GM12878 (cell line): ENCODE data around the gene PRKCE. TPM values are rescaled to one million over a fixed set of nuclear protein-coding genes. Genes with fewer than 3 reads are reported as not detected.
"Not testable (repeated sequence)": the region's sequence is repeated elsewhere in the genome, so short reads cannot be mapped to it uniquely, and the experiment has no call there.

Source experiments
- ATAC-seq: fragments of 200-7000 bp; cut with Tn5 transposase; 3 replicates; pipeline ENCODE4 v1.9.1; 2020; ENCODE audit warnings: mild to moderate bottlenecking, moderate library complexity
- BruUV-seq: library from RNA; stranded (reverse); fragments of 400-500 nt; replicated peaks from 2 replicates; lab custom pipeline; 2021; lab: Mats Ljungman, UMichigan
- CTCF ChIA-PET: fragments of 300-600 bp; sonication (Branson Sonifier 250); formaldehyde crosslinking; extraction: SDS; loops from one replicate; lab custom pipeline; 2021; ENCODE audit warnings: inconsistent platforms; lab: Yijun Ruan, JAX
- POLR2A ChIA-PET: fragments of 350-600 bp; formaldehyde crosslinking; extraction: SDS; loops from one replicate; lab custom pipeline; 2021; ENCODE audit warnings: inconsistent platforms; lab: Charles Lee
- RAD21 ChIA-PET: fragments of 300-600 bp; sonication (Branson Sonifier 250); formaldehyde crosslinking; loops from one replicate; lab custom pipeline; 2023; ENCODE audit warnings: antibody characterized with exemption; ENCODE audit not compliant: unreplicated experiment; lab: Charles Lee
- SMC1A ChIA-PET: fragments of 300-600 bp; sonication (Branson Sonifier 250); formaldehyde crosslinking; loops from one replicate; lab custom pipeline; 2023; ENCODE audit not compliant: unreplicated experiment, uncharacterized antibody; lab: Charles Lee
- DNase-seq: peaks from one replicate; pipeline ENCODE4 v3.0.0-alpha.2; 2011; ENCODE audit warnings: low read depth, low spot score
- FAIRE-seq: peaks from 3 replicates; lab custom pipeline; 2011; peaks lifted over from hg19 to GRCh38; lab: Jason Lieb, UNC
- H2AFZ ChIP-seq: 2 replicates; pipeline ENCODE4 v1.6.0; 2011; ENCODE audit warnings: low read depth, low read length, control low read depth; ENCODE audit not compliant: control insufficient read depth
- H3K27ac ChIP-seq: 2 replicates; pipeline ENCODE4 v1.5.1; 2011; ENCODE audit warnings: control low read depth; ENCODE audit not compliant: control insufficient read depth, insufficient read depth
- H3K27me3 ChIP-seq, 2 experiments: replicated peaks in 1 of 2; 2 replicates each; pipeline versions ENCODE4 v1.6.0 to v1.6.1; 2011; ENCODE audit warnings: low read length in 1 of 2; ENCODE audit not compliant: control insufficient read depth in 2 of 2, insufficient read depth in 2 of 2
- H3K36me3 ChIP-seq, 2 experiments: 2 replicates each; pipeline ENCODE4 v1.5.1; 2011; ENCODE audit warnings: low read length in 1 of 2; ENCODE audit not compliant: control insufficient read depth in 2 of 2, insufficient read depth in 2 of 2
- H3K4me1 ChIP-seq: 2 replicates; pipeline ENCODE4 v1.6.1; 2011; ENCODE audit warnings: mild to moderate bottlenecking, low read length, moderate library complexity, mixed read lengths; ENCODE audit not compliant: control insufficient read depth, insufficient read depth
- H3K4me2 ChIP-seq: 2 replicates; pipeline ENCODE4 v1.6.0; 2011; ENCODE audit warnings: control low read depth; ENCODE audit not compliant: control insufficient read depth, insufficient read depth
- H3K4me3 ChIP-seq: fragments of 200-600 bp; sonication (generic); 2 replicates; pipeline ENCODE4 v1.5.1; 2016
- H3K79me2 ChIP-seq: 2 replicates; pipeline ENCODE4 v1.6.0; 2011; ENCODE audit warnings: low read length; ENCODE audit not compliant: control insufficient read depth, insufficient read depth
- H3K9ac ChIP-seq: 2 replicates; pipeline ENCODE4 v1.8.0; 2011; ENCODE audit warnings: low read length, control low read depth, mixed read lengths; ENCODE audit not compliant: control insufficient read depth, insufficient read depth
- H3K9me3 ChIP-seq: replicated peaks from 3 replicates; pipeline ENCODE4 v1.5.1; 2011; ENCODE audit warnings: mild to moderate bottlenecking, low read length; ENCODE audit not compliant: control insufficient read depth, insufficient read depth
- H4K20me1 ChIP-seq: 2 replicates; pipeline ENCODE4 v1.6.0; 2011; ENCODE audit not compliant: control insufficient read depth, insufficient read depth
- BHLHE40 ChIP-seq, 2 experiments: fragments of 450-650 bp in 1 of 2; IDR thresholded peaks; 2 replicates each; pipeline ENCODE4 v1.6.1; 2011 to 2017; ENCODE audit warnings: low read depth in 2 of 2, borderline replicate concordance in 1 of 2, improper control_type of control experiment in 1 of 2, low read length in 1 of 2, mild to moderate bottlenecking in 1 of 2
- CBFB ChIP-seq: IDR thresholded peaks from 2 replicates; pipeline ENCODE4 v1.6.1; 2016; ENCODE audit warnings: antibody characterized with exemption, low read depth
- CHD4 ChIP-seq: fragments of 200-600 bp; sonication (generic); IDR thresholded peaks from 2 replicates; pipeline ENCODE4 v1.6.1; 2016; ENCODE audit warnings: mild to moderate bottlenecking
- CREM ChIP-seq: IDR thresholded peaks from 2 replicates; pipeline ENCODE4 v1.6.1; 2014; ENCODE audit warnings: antibody characterized with exemption, low read depth
- EED ChIP-seq: sonication (generic); IDR thresholded peaks from 2 replicates; pipeline ENCODE4 v1.6.1; 2016; ENCODE audit warnings: antibody characterized with exemption, low read depth
- IKZF1 ChIP-seq: fragments of 450-650 bp; conservative IDR thresholded peaks from 2 replicates; pipeline ENCODE4 v1.6.1; 2017; ENCODE audit warnings: antibody characterized with exemption, mild to moderate bottlenecking
- IKZF2 ChIP-seq, 2 experiments: fragments of 450-650 bp; IDR thresholded peaks; 2 replicates each; pipeline ENCODE4 v1.6.1; 2017; ENCODE audit warnings: mild to moderate bottlenecking in 2 of 2, moderate library complexity in 2 of 2
- NBN ChIP-seq: fragments of 450-650 bp; IDR thresholded peaks from 2 replicates; pipeline ENCODE4 v1.6.1; 2016
- NFIC ChIP-seq: IDR thresholded peaks from 2 replicates; pipeline ENCODE4 v1.6.1; 2012; ENCODE audit warnings: low read depth, mild to moderate bottlenecking, inconsistent platforms, low read length, moderate library complexity
- NR2F1 ChIP-seq: fragments of 450-650 bp; conservative IDR thresholded peaks from 2 replicates; pipeline ENCODE4 v1.6.1; 2017; ENCODE audit warnings: mild to moderate bottlenecking
- RUNX3 ChIP-seq: IDR thresholded peaks from 2 replicates; pipeline ENCODE4 v1.6.1; 2012; ENCODE audit warnings: low read length, inconsistent platforms
- SMARCA5 ChIP-seq: fragments of 450-650 bp; IDR thresholded peaks from 2 replicates; pipeline ENCODE4 v1.6.1; 2017; ENCODE audit warnings: mild to moderate bottlenecking
- ZNF217 ChIP-seq: fragments of 450-650 bp; IDR thresholded peaks from 2 replicates; pipeline ENCODE4 v1.6.1; 2017; ENCODE audit warnings: antibody characterized with exemption, mild to moderate bottlenecking
- ZNF687 ChIP-seq: fragments of 450-650 bp; IDR thresholded peaks from 2 replicates; pipeline ENCODE4 v1.6.1; 2017; ENCODE audit warnings: mild to moderate bottlenecking, moderate library complexity
- WGBS: methylation state at CpG from one replicate; pipeline ENCODE4 v1.1.6; 2016; ENCODE audit warnings: low lambda C conversion rate; ENCODE audit not compliant: insufficient replicate concordance, insufficient coverage; ENCODE audit errors: missing lambda C conversion rate; 5-methylcytosine and 5-hydroxymethylcytosine counted together
- in situ Hi-C: fragments of 300-500 bp; cut with MboI; formaldehyde crosslinking; loops from 9 replicates; pipeline ENCODE4 v1.14.3; 2018; ENCODE audit warnings: mixed read lengths
- intact Hi-C: fragments of 100-400 bp; cut with micrococcal nuclease; formaldehyde crosslinking; loops from one replicate; pipeline ENCODE4 v1.14.2; 2022; ENCODE audit not compliant: unreplicated experiment
- polyA plus RNA-seq, 11 experiments: library from polyadenylated mRNA; depleted of rRNA in 4 of 11; unstranded in 6 of 11; stranded (reverse) in 5 of 11; fragments of >200 nt; fragmentation: Nextera tagmentation in 4 of 11; fragmentation: Illumina TruSeq in 1 of 11; extraction: Ambion mirVana in 4 of 11; extraction: Trizol in 1 of 11; gene quantifications; 1 replicate in 1 of 11; 2 replicates in 10 of 11; pipeline versions ENCODE4 v1.2.1 to v1.2.3, GENCODE V29; 2011 to 2016; ENCODE audit warnings: inconsistent platforms in 2 of 11, missing spikeins in 2 of 11, low read depth in 1 of 11
- total RNA-seq, 4 experiments: library from RNA; depleted of rRNA in 3 of 4; stranded (reverse); fragments of >200 nt in 3 of 4; fragmentation: Illumina TruSeq in 1 of 4; extraction: Trizol in 1 of 4; gene quantifications; 2 replicates each; pipeline versions ENCODE4 v1.2.1 to v1.2.3, GENCODE V29; 2013 to 2021
- TF ChIP-seq, protein P1 (sequence below): fragments of 450-650 bp; IDR thresholded peaks from 2 replicates; pipeline ENCODE4 v1.6.1; 2017; ENCODE audit warnings: mild to moderate bottlenecking, low read depth, inconsistent platforms; ENCODE audit not compliant: poor library complexity, severe bottlenecking
- TF ChIP-seq, protein P2 (sequence below): fragments of 450-650 bp; IDR thresholded peaks from 2 replicates; pipeline ENCODE4 v1.6.1; 2017; ENCODE audit warnings: low read depth, mild to moderate bottlenecking, moderate library complexity

PRKCE gene
- total and polyA plus RNA-seq, 10 of the 15 experiments (the other 5 are each of a cell fraction or from before 2014, with no cell fraction given): 2.6 to 28.2 (median 11.3) TPM

- H3K9me3 ChIP-seq, H4K20me1 ChIP-seq, FAIRE-seq, H3K36me3 ChIP-seq, in situ Hi-C loops, H2AFZ ChIP-seq, POLR2A ChIA-PET, H3K27me3 ChIP-seq, BruUV-seq, H3K4me3 ChIP-seq, H3K9ac ChIP-seq: not testable (repeated sequence)
- peaks cover 57% of the 10 kb centered on the region for H3K4me1 ChIP-seq
- RAD21 ChIA-PET: interaction anchor here (0.8 to 1.5 kb wide), 3 partner anchors 29 to 53 kb away, joined by 3 to 4 read pairs (median 4); partner anchors contain the start of gene PRKCE
- H3K4me2 ChIP-seq: peak overlapping the region; percentile 71
- 17% methylated on average over 7 of the region's 7 CpGs for WGBS
- DNase-seq (peak; percentile 40), ATAC-seq (peak; percentile 77)
- SMC1A ChIA-PET: interaction anchor here (0.7 to 4.2 kb wide), 5 partner anchors 11 to 39 kb away, joined by 3 to 29 read pairs (median 4); no protein-coding TSS in a partner anchor
- CTCF ChIA-PET: interaction anchor here (0.7 to 2.7 kb wide), 3 partner anchors 10 to 38 kb away, joined by 3 to 9 read pairs (median 7); no protein-coding TSS in a partner anchor
- peak overlapping the region; percentile 30 for H3K27ac ChIP-seq
- peaks cover 38% of the 10 kb centered on the region for H3K79me2 ChIP-seq
- peak; percentile 65; the same call in 1 of the 2 replicates for TF ChIP-seq EED
- peak; percentile 16; the same call in 1 of the 2 replicates for TF ChIP-seq NFIC
- TF ChIP-seq CBFB: peak; percentile 33; the same call in 1 of the 2 replicates
- TF ChIP-seq CREM: 0 out of 2 replicates have a peak, but pooled peaks have one; percentile 24
- peak; percentile 92 for TF ChIP-seq ZNF217
- 0 out of 2 replicates have a peak, but pooled peaks have one; percentile 32 for TF ChIP-seq ZNF687
- TF ChIP-seq, protein P1, sequence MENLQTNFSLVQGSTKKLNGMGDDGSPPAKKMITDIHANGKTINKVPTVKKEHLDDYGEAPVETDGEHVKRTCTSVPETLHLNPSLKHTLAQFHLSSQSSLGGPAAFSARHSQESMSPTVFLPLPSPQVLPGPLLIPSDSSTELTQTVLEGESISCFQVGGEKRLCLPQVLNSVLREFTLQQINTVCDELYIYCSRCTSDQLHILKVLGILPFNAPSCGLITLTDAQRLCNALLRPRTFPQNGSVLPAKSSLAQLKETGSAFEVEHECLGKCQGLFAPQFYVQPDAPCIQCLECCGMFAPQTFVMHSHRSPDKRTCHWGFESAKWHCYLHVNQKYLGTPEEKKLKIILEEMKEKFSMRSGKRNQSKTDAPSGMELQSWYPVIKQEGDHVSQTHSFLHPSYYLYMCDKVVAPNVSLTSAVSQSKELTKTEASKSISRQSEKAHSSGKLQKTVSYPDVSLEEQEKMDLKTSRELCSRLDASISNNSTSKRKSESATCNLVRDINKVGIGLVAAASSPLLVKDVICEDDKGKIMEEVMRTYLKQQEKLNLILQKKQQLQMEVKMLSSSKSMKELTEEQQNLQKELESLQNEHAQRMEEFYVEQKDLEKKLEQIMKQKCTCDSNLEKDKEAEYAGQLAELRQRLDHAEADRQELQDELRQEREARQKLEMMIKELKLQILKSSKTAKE: peak; percentile 32
- TF ChIP-seq IKZF2 (IDR thresholded peaks at IDR 0.05): peak; percentile 1 to 51; a peak in 3 of 4 replicates
- peak; percentile 81; the same call in 1 of the 2 replicates for TF ChIP-seq SMARCA5
- peak in 1 of 2 experiments; percentile 53; a peak in 1 of 4 replicates for TF ChIP-seq BHLHE40 (IDR thresholded peaks at IDR 0.05; ENCODE audit: borderline replicate concordance in 1 of 2, low read depth in 2 of 2, low read length in 1 of 2)
- peak; percentile 37 for TF ChIP-seq NR2F1
- TF ChIP-seq CHD4: 0 out of 2 replicates have a peak, but pooled peaks have one; percentile 48
- TF ChIP-seq RUNX3: peak; percentile 48; the same call in 1 of the 2 replicates
- TF ChIP-seq NBN: peak; percentile 57; the same call in 1 of the 2 replicates
- TF ChIP-seq, protein P2, sequence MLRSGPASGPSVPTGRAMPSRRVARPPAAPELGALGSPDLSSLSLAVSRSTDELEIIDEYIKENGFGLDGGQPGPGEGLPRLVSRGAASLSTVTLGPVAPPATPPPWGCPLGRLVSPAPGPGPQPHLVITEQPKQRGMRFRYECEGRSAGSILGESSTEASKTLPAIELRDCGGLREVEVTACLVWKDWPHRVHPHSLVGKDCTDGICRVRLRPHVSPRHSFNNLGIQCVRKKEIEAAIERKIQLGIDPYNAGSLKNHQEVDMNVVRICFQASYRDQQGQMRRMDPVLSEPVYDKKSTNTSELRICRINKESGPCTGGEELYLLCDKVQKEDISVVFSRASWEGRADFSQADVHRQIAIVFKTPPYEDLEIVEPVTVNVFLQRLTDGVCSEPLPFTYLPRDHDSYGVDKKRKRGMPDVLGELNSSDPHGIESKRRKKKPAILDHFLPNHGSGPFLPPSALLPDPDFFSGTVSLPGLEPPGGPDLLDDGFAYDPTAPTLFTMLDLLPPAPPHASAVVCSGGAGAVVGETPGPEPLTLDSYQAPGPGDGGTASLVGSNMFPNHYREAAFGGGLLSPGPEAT: 0 out of 2 replicates have a peak, but pooled peaks have one; percentile 27
- TF ChIP-seq IKZF1: 0 out of 2 replicates have a peak, but pooled peaks have one; percentile 23
- intact Hi-C loops: loop anchor here (1.0 kb wide), 1 partner anchor 34 kb away; no protein-coding TSS in a partner anchor
These were observed 44.1 kb downstream of the PRKCE start for GRCh38 chr2:45695480-45696007.
